Fibroblast of skin of abdomen (primary cell): ENCODE results near the gene SPACA9.

Source experiments
- DNase-seq: peaks from one replicate; pipeline ENCODE4 v3.0.0-alpha.2; 2013

SPACA9 gene

DNA sequence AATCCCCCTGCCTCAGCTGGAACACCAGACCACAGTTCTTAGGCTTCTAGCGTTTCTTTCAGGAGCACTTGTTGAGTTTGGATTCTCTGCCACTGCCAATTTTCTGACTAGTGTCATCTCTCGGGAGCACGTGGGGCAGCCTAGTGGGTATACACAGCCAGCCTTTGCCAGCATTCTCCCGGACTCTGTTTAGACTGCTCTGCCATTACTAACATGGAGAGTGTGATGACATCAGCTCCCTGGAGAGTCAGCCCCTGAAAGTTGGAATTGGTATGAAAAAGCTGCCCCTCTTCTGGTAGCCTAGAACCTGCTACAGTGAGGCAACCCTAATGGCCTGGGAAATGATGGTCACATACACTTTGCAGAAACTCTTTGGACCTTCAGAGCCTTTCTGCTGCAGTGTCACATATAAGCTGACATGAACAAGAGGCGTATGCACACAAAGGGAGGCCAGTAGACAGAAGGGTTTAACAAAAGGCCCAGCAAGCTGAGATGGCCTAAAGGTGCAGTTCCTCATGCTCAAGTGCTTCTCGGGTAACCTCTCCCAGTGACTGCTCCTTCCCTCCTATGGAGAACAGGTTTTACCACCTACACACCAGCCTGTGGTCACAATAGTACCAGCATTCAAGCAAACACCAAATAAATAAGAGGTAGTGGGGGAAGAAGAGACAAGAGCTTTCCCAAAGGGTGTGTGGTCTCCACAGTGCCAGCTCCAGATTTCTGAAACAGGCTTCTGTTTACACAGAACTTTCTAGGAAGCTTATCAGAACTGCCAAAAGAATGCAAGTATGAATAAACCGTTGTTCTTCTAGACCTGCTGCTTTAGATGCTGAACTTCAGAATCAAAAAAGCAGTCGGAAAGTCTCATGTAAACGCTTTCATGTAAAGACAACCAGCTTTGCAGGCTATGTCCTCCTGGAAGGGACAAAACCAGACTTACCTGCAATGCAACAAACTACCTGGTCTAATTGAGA, 16.5 kb downstream of the SPACA9 start:
- DNase-seq: no peak

- no peak for DNase-seq
These were observed 17.6 kb downstream of the SPACA9 start for GRCh38 chr9:132896264-132896663.

GRCh38 chr9:132896906-132897305, 18.2 kb downstream of the SPACA9 start:
- no peak for DNase-seq

- DNase-seq: no peak
These were observed 19.4 kb downstream of the SPACA9 start for GRCh38 chr9:132898051-132898450.

DNA sequence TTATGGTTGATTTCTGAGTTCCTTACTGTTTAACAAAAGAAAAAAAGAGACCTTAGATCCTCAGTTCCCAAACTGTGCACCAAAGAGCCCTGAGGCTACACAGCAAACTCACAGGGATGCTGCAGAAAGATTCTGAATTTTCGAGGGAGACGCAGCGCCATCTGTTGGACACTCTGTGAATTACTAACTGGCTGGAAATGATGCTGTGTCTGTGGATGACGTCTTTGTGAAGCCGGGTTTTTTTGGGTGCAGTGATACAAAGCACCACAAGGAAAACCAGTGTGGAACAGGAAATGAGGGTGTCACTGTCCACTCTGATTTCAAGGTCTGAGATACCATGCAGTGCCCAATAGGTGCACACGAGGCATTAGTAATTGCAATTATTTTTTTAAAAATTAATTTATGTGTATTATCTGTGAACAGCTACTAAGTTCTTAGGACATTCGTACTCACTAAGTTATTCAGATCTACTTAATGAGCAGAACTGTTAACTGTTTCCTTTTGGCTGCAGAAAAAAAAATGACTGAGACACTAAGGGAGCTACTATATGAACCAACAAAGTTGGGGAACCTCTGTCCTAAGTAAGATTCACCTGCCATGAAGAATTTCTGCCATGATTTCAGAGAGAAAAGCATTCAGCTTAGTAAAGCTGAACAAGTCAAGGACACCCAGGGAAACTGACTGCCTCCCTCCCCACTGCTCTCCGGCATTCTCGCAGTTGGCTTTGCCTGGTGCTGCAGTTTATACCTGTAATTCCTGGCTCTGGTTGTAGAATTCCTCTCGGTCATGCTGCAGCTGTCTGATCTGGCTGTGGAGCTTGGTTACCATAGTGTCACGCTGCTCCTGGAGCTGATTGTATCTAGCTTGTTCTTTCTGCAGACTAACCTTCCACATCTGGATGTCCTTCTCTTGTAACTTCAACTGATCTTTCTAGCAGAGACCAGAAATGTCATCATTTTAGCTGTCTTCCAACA, 23.4 kb downstream of the SPACA9 start:
- DNase-seq: peak; percentile 73

DNA sequence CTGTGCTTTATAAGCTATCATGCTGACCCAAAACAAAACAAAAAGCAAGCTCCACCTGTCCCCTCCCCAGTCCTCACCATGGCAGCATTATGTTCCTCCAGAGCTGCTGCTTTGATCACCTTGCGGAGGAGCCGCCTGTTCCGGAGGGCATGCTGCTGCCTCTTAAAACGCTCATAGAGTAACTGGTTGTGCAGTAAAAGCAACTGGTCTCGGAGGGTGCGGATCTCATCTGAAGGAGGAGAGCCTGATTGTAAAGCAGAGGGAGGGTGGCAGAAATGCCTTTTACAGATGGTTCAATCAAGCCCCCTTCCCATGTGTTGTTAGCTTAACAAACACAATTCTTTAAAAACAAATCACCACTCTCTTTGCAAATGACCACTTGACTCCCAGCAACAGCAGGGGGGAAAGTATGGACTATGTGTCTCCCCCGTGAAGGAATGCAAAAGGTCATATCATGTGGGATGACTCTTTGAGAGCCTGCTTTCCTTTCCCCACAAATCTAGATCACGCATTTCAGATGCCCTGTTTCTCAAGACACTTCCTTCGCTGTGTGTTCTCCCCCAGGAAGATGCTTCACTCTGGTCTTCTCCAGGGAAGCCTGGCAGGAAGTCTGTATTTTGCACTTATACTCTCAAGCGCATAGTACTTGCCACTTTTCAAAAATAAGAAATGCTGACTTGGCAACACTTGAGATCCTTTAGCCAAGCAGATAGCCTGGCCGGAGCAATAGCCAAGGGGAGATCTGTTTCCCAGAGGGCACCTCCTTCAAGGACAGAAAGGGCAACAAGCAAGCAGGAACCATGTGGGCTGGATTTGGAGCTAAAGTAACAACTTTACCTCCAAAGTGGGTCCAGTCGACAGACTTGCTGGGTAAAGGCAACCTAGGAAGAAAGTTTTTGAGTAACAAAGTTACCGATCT, 25.1 kb downstream of the SPACA9 start:
- no peak for DNase-seq

- DNase-seq: no peak
These were observed 27.0 kb downstream of the SPACA9 start for GRCh38 chr9:132905726-132906125.

DNA sequence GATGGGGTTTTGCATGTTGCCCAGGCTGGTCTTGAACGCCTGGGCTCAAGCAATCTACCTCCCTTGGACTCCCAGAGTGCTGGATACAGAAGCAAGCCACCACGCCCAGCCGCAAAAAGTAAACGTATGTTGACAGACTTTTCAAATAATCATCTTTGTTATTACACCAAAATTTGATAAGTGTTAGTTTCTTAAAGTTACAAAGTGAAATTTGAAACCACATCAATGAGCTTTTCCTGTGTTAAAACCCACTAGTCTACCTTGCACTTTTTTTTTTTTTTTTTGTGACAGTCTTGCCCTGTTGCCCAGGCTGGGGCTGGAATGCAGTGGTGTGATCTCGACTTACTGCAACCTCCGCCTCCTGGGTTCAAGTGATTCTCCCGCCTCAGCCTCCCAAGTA, 29.9 kb downstream of the SPACA9 start:
- DNase-seq: no peak

GRCh38 chr9:132909311-132909710, 30.6 kb downstream of the SPACA9 start:
- no peak for DNase-seq

- DNase-seq: no peak
These were observed 31.7 kb downstream of the SPACA9 start for GRCh38 chr9:132910376-132910775.

DNA sequence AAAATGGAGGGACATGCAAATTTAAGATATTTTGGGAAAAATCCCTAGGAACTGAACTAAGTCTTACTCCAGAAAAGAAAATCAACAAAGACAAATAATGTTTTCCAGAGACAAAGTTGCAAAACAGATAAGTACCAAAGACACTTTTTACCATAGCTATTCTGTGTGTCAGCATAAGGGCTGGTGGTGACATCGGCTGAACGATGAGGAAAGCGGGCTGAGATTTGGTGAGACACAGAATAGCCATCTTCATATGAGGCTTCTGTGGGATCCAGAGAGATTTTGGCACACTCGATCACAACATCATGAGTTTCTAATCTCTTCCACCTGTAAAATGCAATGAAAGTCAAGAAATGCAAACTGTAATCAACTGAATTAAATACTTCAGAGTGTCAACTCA, 33.4 kb downstream of the SPACA9 start:
- no peak for DNase-seq

GRCh38 chr9:132914924-132915323, 36.2 kb downstream of the SPACA9 start:
- no peak for DNase-seq

GRCh38 chr9:132919614-132920268, 41.0 kb downstream of the SPACA9 start:
- DNase-seq: no peak

GRCh38 chr9:132923346-132923902, 44.7 kb downstream of the SPACA9 start:
- no peak for DNase-seq

- DNase-seq: no peak
These were observed 49.0 kb downstream of the SPACA9 start for GRCh38 chr9:132927704-132928103.

DNA sequence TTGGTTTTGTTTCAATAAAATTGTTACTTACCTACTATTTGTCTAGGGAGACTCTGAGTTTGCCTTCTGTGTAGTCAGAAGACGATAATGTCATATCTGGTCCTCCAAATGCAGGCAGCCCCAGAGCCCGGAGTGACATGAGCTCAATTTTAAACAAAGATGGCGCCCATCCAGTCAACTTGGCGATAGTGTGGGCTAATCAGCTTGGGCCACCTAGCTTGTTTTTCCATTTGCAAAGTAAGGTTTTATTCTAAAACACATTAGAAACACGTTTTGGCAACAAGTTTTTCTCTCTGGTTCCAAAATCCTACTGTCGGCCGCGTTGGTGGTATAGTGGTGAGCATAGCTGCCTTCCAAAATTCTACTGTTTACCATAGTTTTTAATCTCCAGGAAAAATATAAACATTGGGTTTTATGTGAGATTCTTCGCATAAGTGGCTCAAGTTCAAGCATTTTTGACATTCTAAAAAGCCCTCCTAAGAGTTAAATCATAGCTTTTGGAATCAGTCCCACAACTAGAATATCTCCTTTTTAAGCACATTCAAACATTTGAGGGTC, 52.6 kb downstream of the SPACA9 start:
- peak; percentile 9 for DNase-seq

- no peak for DNase-seq
These were observed 56.3 kb downstream of the SPACA9 start for GRCh38 chr9:132935026-132935425.

DNA sequence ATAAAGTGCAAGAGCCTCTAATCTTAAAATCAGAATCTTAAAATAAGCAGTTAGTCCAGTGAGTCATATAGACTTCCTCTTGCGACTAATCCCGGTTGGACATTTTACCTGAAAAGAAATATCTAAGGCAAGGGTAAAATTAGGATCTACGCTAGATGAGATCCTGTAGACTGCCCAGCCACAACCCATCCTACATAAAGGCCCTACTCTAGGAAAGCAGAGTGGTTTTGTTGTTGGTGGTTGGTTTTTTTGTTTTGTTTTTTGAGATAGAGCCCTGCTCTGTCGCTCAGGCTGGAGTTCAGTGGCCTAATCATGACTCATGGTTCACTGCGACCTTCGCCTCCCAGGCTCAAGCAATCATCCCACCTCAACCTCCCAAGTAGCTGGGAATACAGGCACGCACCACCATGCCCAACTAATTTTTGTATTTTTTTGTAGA, 58.8 kb downstream of the SPACA9 start:
- no peak for DNase-seq

GRCh38 chr9:132939169-132939568, 60.5 kb downstream of the SPACA9 start:
- no peak for DNase-seq
